HepG2 (cell line): ENCODE results near the gene LPXN. TPM values are rescaled to one million over a fixed set of nuclear protein-coding genes. Genes with fewer than 3 reads are reported as not detected.
A peak's percentile ranks its signal among the peaks of the same experiment; 100 is the strongest.

ENCODE experiments used
- ASH2L ChIP-seq: fragments of 300-600, 200-600 bp; sonication (generic); IDR thresholded peaks from 2 replicates; pipeline ENCODE4 v1.7.0; 2017; ENCODE audit warnings: low read depth, mild to moderate bottlenecking, moderate library complexity, mixed read lengths, low read length; ENCODE audit not compliant: insufficient read length
- DMTF1 ChIP-seq: sonication (generic); formaldehyde crosslinking; IDR thresholded peaks from 2 replicates; pipeline ENCODE4 v1.4.0; 2020; ENCODE audit warnings: mild to moderate bottlenecking, missing genetic modification reagents
- FOXC1 ChIP-seq: sonication (generic); formaldehyde crosslinking; IDR thresholded peaks from 2 replicates; pipeline ENCODE4 v1.8.0; 2022; ENCODE audit warnings: mild to moderate bottlenecking, missing genetic modification reagents, borderline replicate concordance
- NFATC3 ChIP-seq: sonication (generic); formaldehyde crosslinking; IDR thresholded peaks from 2 replicates; pipeline ENCODE4 v1.5.1; 2020; ENCODE audit warnings: mild to moderate bottlenecking, missing genetic modification reagents
- NFIB ChIP-seq: sonication (generic); formaldehyde crosslinking; IDR thresholded peaks from 2 replicates; pipeline ENCODE4 v1.9.0; 2021; ENCODE audit warnings: missing genetic modification reagents, mild to moderate bottlenecking, borderline replicate concordance
- SSRP1 ChIP-seq: IDR thresholded peaks from 2 replicates; pipeline ENCODE4 v1.6.1; 2016; ENCODE audit warnings: control low read depth
- ZFP36 ChIP-seq: fragments of 150-350 bp; IDR thresholded peaks from 2 replicates; pipeline ENCODE4 v1.6.1; 2018; ENCODE audit warnings: borderline replicate concordance, low read length, low read depth; ENCODE audit not compliant: partially characterized antibody
- ZFP36L2 ChIP-seq: sonication (generic); formaldehyde crosslinking; IDR thresholded peaks from 2 replicates; pipeline ENCODE4 v1.4.0; 2020; ENCODE audit warnings: missing genetic modification reagents
- ZIK1 ChIP-seq: sonication (generic); formaldehyde crosslinking; IDR thresholded peaks from 2 replicates; pipeline ENCODE4 v1.5.0; 2020; ENCODE audit warnings: mild to moderate bottlenecking, low read depth, missing genetic modification reagents, borderline replicate concordance
- ZNF432 ChIP-seq: sonication (generic); formaldehyde crosslinking; IDR thresholded peaks from 2 replicates; pipeline ENCODE4 v1.5.0; 2020; ENCODE audit warnings: missing genetic modification reagents, mild to moderate bottlenecking, borderline replicate concordance
- ZNF512B ChIP-seq: sonication (generic); formaldehyde crosslinking; IDR thresholded peaks from 2 replicates; pipeline ENCODE4 v1.5.1; 2020; ENCODE audit warnings: missing genetic modification reagents, mild to moderate bottlenecking, borderline replicate concordance
- ZNF607 ChIP-seq: sonication (generic); formaldehyde crosslinking; IDR thresholded peaks from 2 replicates; pipeline ENCODE4 v1.5.1; 2020; ENCODE audit warnings: missing genetic modification reagents, mild to moderate bottlenecking, borderline replicate concordance
- polyA plus RNA-seq, 8 experiments: library from polyadenylated mRNA; depleted of rRNA in 3 of 8; stranded (reverse) in 7 of 8; unstranded in 1 of 8; fragments of >200 nt; fragmentation: Illumina TruSeq in 4 of 8; extraction: Trizol in 4 of 8; gene quantifications; 2 replicates each; pipeline versions ENCODE4 v1.2.1 to v1.2.3, GENCODE V29; 2011 to 2016; ENCODE audit warnings: low read depth in 4 of 8, missing spikeins in 1 of 8, mixed read lengths in 1 of 8; ENCODE audit not compliant: insufficient read depth in 1 of 8
- total RNA-seq, 5 experiments: library from RNA; depleted of rRNA; stranded (reverse); fragments of >200 nt; fragmentation: Illumina TruSeq; extraction: Trizol; gene quantifications; 2 replicates each; pipeline ENCODE4 v1.2.3, GENCODE V29; 2016; ENCODE audit warnings: low read depth in 1 of 5
- TF ChIP-seq, protein P1 (sequence below): sonication (generic); formaldehyde crosslinking; IDR thresholded peaks from 2 replicates; pipeline ENCODE4 v1.4.0; 2020; ENCODE audit warnings: low read depth, mild to moderate bottlenecking, missing genetic modification reagents
- TF ChIP-seq, protein P2 (sequence below): IDR thresholded peaks from 2 replicates; pipeline ENCODE4 v1.6.1; 2012; ENCODE audit warnings: inconsistent platforms
- TF ChIP-seq, protein P3 (sequence below): sonication (generic); formaldehyde crosslinking; conservative IDR thresholded peaks from 2 replicates; pipeline ENCODE4 v1.4.0; 2020; ENCODE audit warnings: missing genetic modification reagents
- TF ChIP-seq, protein P4 (sequence below): sonication (generic); formaldehyde crosslinking; IDR thresholded peaks from 2 replicates; pipeline ENCODE4 v1.9.0; 2021; ENCODE audit warnings: missing genetic modification reagents, borderline replicate concordance

LPXN gene
- total and polyA plus RNA-seq, 2 of the 13 experiments (the other 11 are each of a cell fraction or from before 2014, with no cell fraction given), result 1.7 to 3.5 TPM

DNA sequence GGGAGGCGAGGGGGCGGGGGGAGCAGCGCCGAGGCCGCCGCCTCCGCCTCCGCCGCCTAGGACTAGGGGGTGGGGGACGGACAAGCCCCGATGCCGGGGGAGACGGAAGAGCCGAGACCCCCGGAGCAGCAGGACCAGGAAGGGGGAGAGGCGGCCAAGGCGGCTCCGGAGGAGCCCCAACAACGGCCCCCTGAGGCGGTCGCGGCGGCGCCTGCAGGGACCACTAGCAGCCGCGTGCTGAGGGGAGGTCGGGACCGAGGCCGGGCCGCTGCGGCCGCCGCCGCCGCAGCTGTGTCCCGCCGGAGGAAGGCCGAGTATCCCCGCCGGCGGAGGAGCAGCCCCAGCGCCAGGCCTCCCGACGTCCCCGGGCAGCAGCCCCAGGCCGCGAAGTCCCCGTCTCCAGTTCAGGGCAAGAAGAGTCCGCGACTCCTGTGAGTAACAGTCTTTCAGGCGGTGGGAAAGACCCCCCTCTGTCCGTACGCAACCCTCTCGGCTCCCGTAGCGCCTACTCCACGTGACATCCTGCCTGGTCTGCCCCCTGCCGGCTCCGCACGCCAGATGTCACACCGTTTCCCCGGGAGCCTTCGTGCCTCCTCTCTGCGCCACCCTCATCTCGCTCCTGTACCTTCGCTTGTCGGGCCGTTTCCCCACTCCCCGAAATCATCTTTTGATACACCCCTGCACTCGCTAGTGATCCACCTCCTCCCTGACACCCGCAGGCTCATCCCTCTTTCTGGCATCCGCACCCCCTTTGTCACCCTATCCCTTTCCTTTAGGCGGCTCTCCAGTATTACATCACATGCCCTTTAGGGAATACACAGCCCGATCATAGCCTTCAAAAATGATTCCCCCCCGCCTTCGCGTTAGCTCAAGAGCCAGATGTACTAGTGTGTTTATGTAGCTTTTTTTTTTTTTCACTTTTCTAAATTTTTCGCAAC lies 3.8 kb upstream of the LPXN start (continued):
- TF ChIP-seq, protein P1, sequence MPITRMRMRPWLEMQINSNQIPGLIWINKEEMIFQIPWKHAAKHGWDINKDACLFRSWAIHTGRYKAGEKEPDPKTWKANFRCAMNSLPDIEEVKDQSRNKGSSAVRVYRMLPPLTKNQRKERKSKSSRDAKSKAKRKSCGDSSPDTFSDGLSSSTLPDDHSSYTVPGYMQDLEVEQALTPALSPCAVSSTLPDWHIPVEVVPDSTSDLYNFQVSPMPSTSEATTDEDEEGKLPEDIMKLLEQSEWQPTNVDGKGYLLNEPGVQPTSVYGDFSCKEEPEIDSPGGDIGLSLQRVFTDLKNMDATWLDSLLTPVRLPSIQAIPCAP (CRISPR knock-in tag), result no peak
- TF ChIP-seq DMTF1 (CRISPR knock-in tag), result no peak
- TF ChIP-seq, protein P2, sequence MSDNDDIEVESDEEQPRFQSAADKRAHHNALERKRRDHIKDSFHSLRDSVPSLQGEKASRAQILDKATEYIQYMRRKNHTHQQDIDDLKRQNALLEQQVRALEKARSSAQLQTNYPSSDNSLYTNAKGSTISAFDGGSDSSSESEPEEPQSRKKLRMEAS, result peak; percentile 99
- TF ChIP-seq NFATC3 (CRISPR knock-in tag), result no peak
- TF ChIP-seq, protein P3, sequence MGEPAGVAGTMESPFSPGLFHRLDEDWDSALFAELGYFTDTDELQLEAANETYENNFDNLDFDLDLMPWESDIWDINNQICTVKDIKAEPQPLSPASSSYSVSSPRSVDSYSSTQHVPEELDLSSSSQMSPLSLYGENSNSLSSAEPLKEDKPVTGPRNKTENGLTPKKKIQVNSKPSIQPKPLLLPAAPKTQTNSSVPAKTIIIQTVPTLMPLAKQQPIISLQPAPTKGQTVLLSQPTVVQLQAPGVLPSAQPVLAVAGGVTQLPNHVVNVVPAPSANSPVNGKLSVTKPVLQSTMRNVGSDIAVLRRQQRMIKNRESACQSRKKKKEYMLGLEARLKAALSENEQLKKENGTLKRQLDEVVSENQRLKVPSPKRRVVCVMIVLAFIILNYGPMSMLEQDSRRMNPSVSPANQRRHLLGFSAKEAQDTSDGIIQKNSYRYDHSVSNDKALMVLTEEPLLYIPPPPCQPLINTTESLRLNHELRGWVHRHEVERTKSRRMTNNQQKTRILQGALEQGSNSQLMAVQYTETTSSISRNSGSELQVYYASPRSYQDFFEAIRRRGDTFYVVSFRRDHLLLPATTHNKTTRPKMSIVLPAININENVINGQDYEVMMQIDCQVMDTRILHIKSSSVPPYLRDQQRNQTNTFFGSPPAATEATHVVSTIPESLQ, result no peak
- TF ChIP-seq ZNF512B (CRISPR knock-in tag), result no peak
- no peak for TF ChIP-seq ZFP36L2 (CRISPR knock-in tag)
- TF ChIP-seq, protein P4, sequence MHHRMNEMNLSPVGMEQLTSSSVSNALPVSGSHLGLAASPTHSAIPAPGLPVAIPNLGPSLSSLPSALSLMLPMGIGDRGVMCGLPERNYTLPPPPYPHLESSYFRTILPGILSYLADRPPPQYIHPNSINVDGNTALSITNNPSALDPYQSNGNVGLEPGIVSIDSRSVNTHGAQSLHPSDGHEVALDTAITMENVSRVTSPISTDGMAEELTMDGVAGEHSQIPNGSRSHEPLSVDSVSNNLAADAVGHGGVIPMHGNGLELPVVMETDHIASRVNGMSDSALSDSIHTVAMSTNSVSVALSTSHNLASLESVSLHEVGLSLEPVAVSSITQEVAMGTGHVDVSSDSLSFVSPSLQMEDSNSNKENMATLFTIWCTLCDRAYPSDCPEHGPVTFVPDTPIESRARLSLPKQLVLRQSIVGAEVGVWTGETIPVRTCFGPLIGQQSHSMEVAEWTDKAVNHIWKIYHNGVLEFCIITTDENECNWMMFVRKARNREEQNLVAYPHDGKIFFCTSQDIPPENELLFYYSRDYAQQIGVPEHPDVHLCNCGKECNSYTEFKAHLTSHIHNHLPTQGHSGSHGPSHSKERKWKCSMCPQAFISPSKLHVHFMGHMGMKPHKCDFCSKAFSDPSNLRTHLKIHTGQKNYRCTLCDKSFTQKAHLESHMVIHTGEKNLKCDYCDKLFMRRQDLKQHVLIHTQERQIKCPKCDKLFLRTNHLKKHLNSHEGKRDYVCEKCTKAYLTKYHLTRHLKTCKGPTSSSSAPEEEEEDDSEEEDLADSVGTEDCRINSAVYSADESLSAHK, result no peak
- no peak for TF ChIP-seq ZNF607 (CRISPR knock-in tag)
- TF ChIP-seq NFIB, result no peak
- peak; percentile 43; the same call in 1 of the 2 replicates for TF ChIP-seq ZIK1
- 0 out of 2 replicates have a peak, but pooled peaks have one; percentile 17 for TF ChIP-seq FOXC1 (CRISPR knock-in tag)
- no peak for TF ChIP-seq ZNF432
- no peak for TF ChIP-seq ZFP36
- TF ChIP-seq ASH2L, result peak; percentile 77
- no peak for TF ChIP-seq SSRP1 (CRISPR knock-in tag)
